ENCODE data around the gene ZDHHC3.

GRCh38 chr3:44932271-44932670, 43.7 kb downstream of the ZDHHC3 start:
- no peak for TF ChIP-seq CTCF (IDR thresholded peaks at IDR 0.05)
- no peak for TF ChIP-seq EZH2 (IDR thresholded peaks at IDR 0.05; ENCODE audit: borderline replicate concordance, insufficient read depth, low read depth, low read length, poor library complexity, severe bottlenecking)
